ENCODE data around the gene GPR37L1. TPM values are rescaled to one million over a fixed set of nuclear protein-coding genes. Genes with fewer than 3 reads are reported as not detected.

The GPR37L1 gene, protein sequence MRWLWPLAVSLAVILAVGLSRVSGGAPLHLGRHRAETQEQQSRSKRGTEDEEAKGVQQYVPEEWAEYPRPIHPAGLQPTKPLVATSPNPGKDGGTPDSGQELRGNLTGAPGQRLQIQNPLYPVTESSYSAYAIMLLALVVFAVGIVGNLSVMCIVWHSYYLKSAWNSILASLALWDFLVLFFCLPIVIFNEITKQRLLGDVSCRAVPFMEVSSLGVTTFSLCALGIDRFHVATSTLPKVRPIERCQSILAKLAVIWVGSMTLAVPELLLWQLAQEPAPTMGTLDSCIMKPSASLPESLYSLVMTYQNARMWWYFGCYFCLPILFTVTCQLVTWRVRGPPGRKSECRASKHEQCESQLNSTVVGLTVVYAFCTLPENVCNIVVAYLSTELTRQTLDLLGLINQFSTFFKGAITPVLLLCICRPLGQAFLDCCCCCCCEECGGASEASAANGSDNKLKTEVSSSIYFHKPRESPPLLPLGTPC
- total RNA-seq = 0.41 TPM

GRCh38 chr1:202122639-202123335, at the start of gene GPR37L1:
TSS of gene GPR37L1 (plus strand) at chr1:202122917. CDS start at chr1:202122964, 47 bp downstream.
- DNase-seq = no peak

DNA sequence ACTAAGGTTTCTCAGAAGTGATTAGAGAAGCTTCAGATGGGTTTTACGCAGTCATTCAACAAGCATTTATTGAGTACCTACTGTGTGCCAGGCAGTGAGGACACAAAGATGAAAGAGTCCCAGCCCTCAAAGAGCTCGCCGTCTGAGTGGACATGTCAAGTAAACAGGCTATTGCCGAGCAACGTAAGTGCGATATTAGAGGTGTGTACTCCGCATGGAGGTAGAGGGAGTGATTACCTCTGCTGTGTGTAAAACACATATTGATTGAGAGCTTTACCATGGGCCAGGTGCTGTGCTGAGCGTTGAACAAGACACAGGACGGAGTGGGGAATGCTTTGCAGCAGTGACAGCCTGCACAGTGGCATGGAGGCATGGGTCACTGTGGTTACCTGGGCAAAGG, 49.5 kb upstream of the GPR37L1 start:
- no peak for DNase-seq

- DNase-seq = no peak
These were observed 47.7 kb upstream of the GPR37L1 start for GRCh38 chr1:202074985-202075384.

- no peak for DNase-seq
These were observed 47.3 kb upstream of the GPR37L1 start for GRCh38 chr1:202075389-202075788.

GRCh38 chr1:202076050-202076511, 46.6 kb upstream of the GPR37L1 start:
- DNase-seq = peak; percentile 12

GRCh38 chr1:202078241-202078640, 44.5 kb upstream of the GPR37L1 start:
- DNase-seq = no peak

DNA sequence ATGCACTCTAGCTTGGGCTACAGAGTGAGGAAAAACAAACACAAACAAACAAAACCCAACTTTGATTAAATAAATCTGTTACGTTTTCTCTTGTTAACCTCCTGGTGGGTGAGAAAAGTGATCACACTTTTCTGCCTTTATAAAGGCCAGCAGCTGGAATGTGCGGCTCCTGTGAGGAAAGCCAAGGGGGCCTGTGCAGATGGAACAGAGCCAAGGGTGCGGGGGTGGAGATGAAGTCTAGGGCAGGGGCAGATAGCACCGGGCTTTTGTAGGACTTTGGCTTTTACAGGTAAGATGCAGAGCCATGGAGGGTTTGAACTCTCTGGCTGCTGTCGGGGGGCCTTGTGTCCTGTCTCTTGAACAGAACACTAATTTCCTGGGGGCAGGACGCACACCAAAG, 40.7 kb upstream of the GPR37L1 start:
- no peak for DNase-seq

DNA sequence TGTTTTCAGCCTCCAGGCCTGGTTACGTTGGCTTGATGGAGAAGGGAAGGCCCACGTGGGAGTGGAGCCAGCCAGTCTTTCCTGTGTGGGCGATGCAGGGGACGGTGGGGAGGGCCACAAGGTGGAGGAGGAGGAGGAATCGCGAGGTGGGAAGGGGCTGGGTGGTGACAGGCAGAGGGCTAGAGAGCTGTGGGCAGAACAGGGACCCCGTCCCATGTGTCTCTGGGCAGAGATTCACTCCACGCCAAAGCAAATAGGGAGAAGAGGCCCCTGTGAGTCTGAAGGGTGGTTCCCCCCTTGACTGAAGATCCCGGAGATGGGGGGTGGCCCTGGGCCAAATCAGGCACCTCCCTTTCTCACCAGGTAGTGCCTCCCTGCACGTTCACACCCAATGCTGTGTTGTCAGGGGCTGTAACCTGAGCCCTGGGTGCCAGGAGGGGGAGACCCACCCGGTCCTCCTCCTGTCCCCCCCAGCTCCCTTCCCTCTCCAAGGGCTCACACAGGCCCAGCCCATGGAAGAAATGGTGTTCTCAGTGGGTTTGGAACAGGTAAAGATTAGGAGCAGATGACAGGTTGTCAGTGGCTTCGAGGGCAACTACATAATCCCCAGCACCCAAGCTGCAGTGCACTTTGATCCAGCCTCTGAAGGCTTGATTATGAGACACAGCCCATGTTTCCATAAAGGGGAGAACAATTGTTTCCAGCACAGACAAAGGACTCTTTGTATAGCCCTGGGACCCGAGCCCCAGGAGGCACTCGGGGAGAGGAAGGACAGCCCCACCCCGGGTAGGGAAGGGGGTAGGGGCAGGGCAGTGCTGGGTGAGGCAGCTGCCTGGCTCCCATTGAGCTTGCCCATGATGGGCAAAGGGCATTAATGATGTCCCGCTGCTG, 37.7 kb upstream of the GPR37L1 start:
- peak; percentile 65 for DNase-seq

DNA sequence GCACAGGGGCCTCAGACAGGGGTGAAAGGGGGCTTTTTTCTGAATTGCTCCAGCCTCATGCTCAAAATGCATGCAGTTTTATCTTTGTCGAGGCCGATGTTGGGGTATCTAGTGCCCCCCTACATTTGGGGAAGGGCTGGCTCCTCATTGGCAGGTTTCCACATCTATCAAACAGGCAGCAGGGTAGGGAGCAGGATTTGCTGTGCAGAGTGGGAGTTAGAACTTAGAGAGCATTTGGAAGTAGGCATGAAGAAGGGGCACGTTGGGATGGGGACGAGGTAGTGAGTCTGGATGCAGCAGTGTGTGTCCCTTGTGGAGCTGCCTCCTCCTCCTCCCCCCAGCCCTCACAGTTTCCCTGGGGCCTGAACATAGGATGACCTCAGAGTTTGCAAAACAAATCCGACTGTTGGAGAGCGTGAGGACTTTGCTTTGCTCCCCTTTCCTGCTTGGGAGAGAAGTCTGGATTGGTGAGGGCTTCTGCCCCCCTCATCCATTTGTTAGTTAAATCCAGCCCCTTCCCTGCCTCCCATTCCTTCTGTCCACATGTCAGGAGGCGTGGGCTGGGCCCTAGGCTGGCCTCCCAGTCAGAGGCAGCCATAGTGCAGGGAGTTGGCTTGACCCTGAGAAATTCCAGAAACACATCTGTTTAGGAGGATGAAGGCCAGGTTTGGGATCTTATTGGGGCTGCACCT, 36.9 kb upstream of the GPR37L1 start:
- peak; percentile 40 for DNase-seq

- DNase-seq = no peak
These were observed 36.0 kb upstream of the GPR37L1 start for GRCh38 chr1:202086579-202087350.

DNA sequence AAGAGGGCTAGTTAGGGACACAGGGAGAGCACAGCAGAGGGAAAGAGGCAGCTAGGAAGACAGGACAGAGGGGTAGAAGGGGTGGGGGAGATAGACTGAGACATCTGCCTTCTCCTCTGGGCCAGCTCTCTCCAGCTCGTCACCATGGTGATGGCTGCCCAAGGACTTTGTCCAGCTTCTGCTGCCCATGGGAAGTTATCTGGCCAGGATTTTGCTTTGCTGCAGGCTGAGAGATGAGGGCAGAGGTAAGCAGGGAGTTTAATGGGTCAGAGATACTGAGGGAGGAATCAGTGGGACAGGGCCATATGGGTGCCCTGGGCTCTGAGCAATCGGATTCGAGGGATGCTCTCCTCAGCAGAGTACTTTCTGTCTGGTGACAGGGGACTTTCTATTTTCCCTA, 34.5 kb upstream of the GPR37L1 start:
- DNase-seq = no peak

DNA sequence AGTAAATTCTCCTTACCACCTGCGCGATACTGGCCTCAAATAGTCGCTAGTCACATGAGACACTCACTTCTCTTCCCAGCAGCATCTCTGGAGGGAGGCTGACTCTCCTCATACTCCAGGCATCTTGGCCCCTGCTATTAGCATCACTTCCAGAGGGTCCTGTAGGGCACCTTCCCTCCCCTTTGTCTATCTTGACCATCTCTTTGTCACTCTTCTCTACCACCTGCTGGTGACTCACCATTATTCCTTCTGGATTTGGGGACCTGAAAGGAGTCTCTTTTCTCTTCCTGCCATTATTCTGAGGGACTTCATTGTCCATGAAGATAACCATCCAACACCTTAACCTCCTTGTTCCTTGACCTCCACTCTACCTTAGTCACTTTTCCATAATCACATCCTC, 31.7 kb upstream of the GPR37L1 start:
- no peak for DNase-seq

DNA sequence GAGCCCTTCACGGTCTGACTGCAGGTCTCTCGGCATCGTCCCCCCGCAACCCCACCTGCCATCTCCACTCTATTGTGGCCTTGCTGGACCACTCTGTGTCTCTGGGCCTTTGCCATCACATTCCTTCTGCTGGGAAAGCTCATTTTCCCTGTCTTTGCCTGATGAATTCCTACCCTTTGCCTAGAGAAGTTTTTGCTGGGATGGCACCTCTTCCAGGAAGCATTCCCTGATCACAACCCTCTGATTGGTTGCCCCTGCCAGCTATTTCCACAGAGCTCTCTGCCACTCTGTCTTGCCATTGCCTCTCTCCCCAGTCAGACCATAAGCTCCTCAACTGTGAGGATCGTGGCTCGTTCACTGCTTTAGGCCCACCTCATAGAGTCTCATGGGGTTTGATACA, 28.9 kb upstream of the GPR37L1 start:
- no peak for DNase-seq

DNA sequence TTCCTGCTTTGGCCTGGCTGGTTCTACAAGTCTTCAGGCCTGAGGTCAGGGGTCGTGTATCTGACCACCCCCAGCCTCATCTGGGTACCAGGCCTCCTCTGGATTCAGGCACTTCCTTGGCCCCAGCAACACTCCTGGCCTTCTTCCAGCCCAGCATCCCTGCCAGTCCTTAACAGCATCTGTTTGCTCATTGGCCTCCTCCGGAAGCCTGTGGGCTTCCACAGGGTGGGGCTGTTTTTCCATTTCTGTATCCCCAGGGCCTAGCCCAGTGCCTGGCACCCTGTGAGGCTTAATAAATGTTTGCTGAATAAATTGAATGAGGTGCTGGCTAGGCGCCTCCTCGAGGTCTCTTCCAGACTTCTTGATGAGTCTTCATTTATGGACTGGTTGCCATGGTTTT, 21.5 kb upstream of the GPR37L1 start:
- DNase-seq = no peak

- DNase-seq = no peak
These were observed 18.6 kb upstream of the GPR37L1 start for GRCh38 chr1:202104073-202104472.

DNA sequence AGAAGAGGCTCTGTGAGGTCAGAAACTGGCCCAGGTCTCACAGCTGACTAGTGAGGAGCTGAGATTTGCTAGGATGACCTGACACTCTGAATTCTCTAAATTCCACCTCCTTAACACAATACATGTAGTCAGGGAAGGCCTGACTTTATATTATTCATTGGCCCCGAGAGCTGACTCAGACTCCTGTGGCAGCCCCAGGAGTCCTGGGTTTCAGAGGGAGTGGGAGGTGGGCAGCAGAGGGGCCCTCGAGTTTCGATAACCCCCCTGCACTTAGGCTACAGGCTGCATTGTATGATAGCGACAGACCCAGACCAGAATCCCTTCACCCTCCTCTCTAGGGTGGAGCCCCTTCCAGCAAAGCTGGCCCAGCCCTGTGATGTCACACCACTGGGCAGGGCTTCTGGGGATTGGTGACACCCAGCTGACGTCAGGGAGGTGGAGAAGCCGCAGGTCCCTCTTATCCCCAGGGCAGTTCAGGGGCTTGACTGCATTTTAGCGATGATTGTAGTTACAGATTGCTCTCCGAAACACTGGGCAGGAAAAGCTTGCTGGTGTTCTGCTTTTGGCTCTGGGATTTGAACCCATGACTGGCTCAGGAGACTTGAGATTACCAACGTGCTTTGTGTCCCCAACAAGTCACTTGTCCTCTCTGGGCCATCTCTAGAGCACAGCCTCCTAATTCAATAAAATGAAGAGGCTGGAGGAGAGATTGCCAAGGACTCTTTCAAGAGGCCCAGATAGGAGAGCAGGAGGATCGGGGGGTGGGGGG, 17.0 kb upstream of the GPR37L1 start:
- DNase-seq = peak; percentile 66

DNA sequence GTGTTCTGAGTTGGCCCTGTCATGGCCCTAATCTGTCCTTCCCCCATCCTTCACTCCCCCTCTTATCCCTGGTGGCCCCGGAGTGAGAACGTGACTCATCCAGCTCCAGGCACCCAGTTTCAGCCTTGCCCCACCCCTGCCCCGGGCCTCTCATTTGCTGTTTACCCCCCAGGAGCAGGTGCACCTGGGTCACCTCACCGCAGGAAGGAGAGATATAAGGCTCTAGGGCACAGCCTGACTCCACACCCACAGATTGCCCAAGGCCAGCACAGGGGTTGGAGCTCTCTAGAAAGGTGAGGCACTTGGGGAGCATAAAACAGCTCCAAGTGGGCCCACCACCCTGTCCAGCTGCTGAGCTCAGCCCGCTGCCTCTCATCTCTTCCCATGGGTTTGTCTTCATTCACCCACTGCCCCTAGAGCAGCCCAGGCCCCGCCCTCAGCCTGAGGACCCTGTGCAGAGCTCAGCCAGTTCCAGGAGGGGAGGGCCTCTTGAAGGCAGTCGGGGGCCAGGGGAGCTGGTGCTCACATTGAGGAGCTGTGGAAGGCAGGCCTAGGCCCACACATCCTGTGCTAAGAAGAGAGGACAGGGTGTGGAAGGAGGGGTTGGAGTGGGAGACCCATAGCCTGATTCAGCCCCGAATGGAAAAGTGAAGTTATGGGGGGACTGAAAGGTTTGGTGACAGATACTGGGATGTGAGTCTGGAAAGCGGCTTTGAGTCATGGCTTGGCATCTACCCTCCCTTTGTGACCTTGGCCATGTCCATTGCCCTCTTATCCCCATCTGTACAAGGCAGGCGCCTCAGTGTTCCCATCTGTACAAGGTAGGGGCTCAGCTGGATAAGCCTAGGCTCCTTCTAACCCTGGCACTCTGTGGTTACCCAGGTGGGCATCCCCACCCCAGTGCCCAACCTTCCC, 16.1 kb upstream of the GPR37L1 start:
- no peak for DNase-seq

DNA sequence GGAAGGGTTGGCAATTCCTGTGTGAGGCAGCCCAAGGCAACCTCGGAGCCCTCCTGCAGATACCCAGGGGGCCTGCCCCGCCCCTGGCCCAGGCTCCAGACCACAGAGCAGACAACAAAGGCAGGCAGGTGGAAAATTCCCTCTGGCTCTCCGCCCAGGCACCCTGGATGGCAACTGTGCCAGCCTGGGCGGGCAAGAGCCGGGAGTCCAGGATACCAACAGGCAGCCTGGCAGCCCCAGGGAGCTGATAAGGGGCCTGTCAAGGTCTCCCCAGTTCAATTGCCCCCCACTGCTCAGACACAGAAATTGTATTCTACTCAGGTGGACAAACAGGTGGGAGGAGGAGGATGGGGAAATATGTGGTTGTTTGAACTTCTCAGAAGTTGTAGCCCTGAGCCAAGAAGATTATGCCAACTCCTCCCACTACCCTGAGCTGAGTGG, 15.4 kb upstream of the GPR37L1 start:
- no peak for DNase-seq
